Stimulated activated CD4-positive, alpha-beta T cell treated with anti-CD3 and anti-CD28 coated beads, Interleukin-2, amount 100 ng/mL, for 48 hours (primary cell): Measurements from ENCODE around the gene ATP8B3.

Experiments
- DNase-seq, 2 donors: peaks; one replicate each; pipeline ENCODE4 v3.0.0-alpha.2; 2020

ATP8B3 gene

GRCh38 chr19:1851654-1852580 is 39.8 kb upstream of the ATP8B3 start:
- peak in 1 of 2 donors; percentile 40 for DNase-seq

- DNase-seq, result no peak
These were observed 39.0 kb upstream of the ATP8B3 start for GRCh38 chr19:1850809-1851653.

- no peak for DNase-seq
These were observed 37.9 kb upstream of the ATP8B3 start for GRCh38 chr19:1849886-1850398.

GRCh38 chr19:1849132-1849474 is 37.0 kb upstream of the ATP8B3 start:
- DNase-seq, result no peak

GRCh38 chr19:1848399-1849131 is 36.5 kb upstream of the ATP8B3 start, which contains the start of gene REXO1:
TSS of gene REXO1 (minus strand) at chr19:1848483. CDS start at chr19:1848358, 125 bp downstream.
- peak; percentile 99 for DNase-seq

GRCh38 chr19:1847684-1848398 is 35.8 kb upstream of the ATP8B3 start:
- no peak for DNase-seq

- no peak for DNase-seq
These were observed 35.2 kb upstream of the ATP8B3 start for GRCh38 chr19:1847348-1847683.

- DNase-seq, result no peak
These were observed 34.6 kb upstream of the ATP8B3 start for GRCh38 chr19:1846517-1847204.

GRCh38 chr19:1845642-1846041 is 33.6 kb upstream of the ATP8B3 start:
- no peak for DNase-seq

GRCh38 chr19:1845125-1845515 is 33.0 kb upstream of the ATP8B3 start:
- no peak for DNase-seq

- DNase-seq, result no peak
These were observed 32.5 kb upstream of the ATP8B3 start for GRCh38 chr19:1844513-1845124.

- no peak for DNase-seq
These were observed 31.7 kb upstream of the ATP8B3 start for GRCh38 chr19:1843646-1844394.

- no peak for DNase-seq
These were observed 31.0 kb upstream of the ATP8B3 start for GRCh38 chr19:1843116-1843515.

- DNase-seq, result no peak
These were observed 29.3 kb upstream of the ATP8B3 start for GRCh38 chr19:1841209-1841924.

- DNase-seq, result no peak
These were observed 28.6 kb upstream of the ATP8B3 start for GRCh38 chr19:1840541-1841115.

- DNase-seq, result no peak
These were observed 27.8 kb upstream of the ATP8B3 start for GRCh38 chr19:1839658-1840540.

- DNase-seq, result peak; percentile 69 to 76
These were observed 25.6 kb upstream of the ATP8B3 start for GRCh38 chr19:1837625-1838105.

GRCh38 chr19:1837222-1837565 is 25.1 kb upstream of the ATP8B3 start:
- DNase-seq, result no peak
